NCI-H146 treated with DMSO at 0.1 percent for 48 hours (cell line): Measurements from ENCODE around the gene SETBP1.

Source experiments
- DNase-seq: peaks from one replicate; lab custom pipeline; 2025; ENCODE audit not compliant: unreplicated experiment; lab: John Stamatoyannopoulos, UW

Gene SETBP1

GRCh38 chr18:45100321-45101105, 419.8 kb downstream of the SETBP1 start:
- no peak for DNase-seq

GRCh38 chr18:45102126-45102525, 421.4 kb downstream of the SETBP1 start:
- no peak for DNase-seq

GRCh38 chr18:45102863-45103262, 422.2 kb downstream of the SETBP1 start:
- no peak for DNase-seq

- DNase-seq = no peak
Measured at GRCh38 chr18:45103319-45104048, 422.8 kb downstream of the SETBP1 start.

- no peak for DNase-seq
Measured at GRCh38 chr18:45104049-45104395, 423.3 kb downstream of the SETBP1 start.

GRCh38 chr18:45106331-45106774, 425.7 kb downstream of the SETBP1 start:
- no peak for DNase-seq

GRCh38 chr18:45107425-45107824, 426.7 kb downstream of the SETBP1 start:
- DNase-seq = no peak

- DNase-seq = no peak
Measured at GRCh38 chr18:45108754-45109153, 428.1 kb downstream of the SETBP1 start.

GRCh38 chr18:45109271-45109670, 428.6 kb downstream of the SETBP1 start:
- DNase-seq = no peak

GRCh38 chr18:45109706-45110105, 429.0 kb downstream of the SETBP1 start:
- no peak for DNase-seq

- no peak for DNase-seq
Measured at GRCh38 chr18:45110577-45111501, 430.2 kb downstream of the SETBP1 start.

GRCh38 chr18:45111502-45111848, 430.8 kb downstream of the SETBP1 start:
- no peak for DNase-seq

GRCh38 chr18:45112682-45113081, 432.0 kb downstream of the SETBP1 start:
- no peak for DNase-seq

- DNase-seq = no peak
Measured at GRCh38 chr18:45116116-45116515, 435.4 kb downstream of the SETBP1 start.
